GM18517 (cell line): Measurements from ENCODE around the gene TOM1.

Experiments
- ATAC-seq: cut with Tn5 transposase; IDR thresholded peaks from one replicate; pipeline ENCODE4 v1.9.1; 2021; ENCODE audit warnings: mild to moderate bottlenecking, moderate library complexity; ENCODE audit not compliant: unreplicated experiment

The TOM1 gene

DNA sequence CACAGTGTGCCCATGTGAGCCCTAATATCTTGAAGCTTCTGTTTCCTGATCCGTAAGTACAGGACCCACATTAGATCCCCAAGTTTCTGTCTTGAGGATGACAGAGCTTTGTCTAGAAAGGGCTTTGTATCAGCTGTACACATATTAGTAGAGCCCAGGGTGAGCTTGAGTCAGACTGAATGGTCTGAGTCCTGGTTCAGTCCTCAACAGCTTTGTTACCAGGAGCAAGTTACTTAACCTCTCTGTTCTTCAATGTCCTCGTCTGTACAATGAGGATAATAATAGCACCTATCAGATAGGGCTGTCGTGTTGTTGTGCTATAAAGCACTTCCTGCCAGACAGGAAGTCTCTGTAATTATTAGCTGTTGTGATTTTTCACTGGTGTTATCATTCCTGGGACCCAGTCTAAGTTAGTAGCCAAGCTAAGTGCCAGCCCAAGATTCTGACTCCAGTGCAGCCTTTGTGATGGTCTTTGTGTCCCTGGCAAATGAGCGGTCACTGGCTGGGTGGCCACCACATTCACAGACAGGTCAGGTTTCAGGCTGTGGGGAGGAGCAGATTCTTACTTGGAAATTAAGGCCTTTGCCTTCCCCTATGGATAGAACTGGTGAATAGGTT lies 6.8 kb downstream of the TOM1 start:
- no peak for ATAC-seq

DNA sequence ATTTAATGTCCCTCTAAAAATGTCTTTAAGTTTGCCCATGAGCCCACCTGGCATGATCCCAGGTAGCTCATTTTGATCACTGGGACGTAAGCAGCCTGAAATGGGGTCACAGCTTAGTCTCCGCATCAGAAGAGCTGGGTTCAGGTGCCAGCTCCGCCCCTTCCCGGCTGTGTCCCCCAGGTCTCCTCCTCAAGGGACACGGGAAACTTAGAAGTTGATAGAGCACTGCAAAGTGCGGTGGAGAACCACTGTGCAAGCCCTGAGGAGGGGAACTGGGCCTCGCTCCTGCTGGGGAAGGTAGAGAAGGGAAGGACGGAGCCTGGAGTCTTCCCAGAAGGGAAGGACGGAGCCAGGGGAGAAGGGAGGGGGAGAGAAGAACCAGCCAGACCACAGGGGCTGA lies 7.7 kb downstream of the TOM1 start:
- no peak for ATAC-seq

DNA sequence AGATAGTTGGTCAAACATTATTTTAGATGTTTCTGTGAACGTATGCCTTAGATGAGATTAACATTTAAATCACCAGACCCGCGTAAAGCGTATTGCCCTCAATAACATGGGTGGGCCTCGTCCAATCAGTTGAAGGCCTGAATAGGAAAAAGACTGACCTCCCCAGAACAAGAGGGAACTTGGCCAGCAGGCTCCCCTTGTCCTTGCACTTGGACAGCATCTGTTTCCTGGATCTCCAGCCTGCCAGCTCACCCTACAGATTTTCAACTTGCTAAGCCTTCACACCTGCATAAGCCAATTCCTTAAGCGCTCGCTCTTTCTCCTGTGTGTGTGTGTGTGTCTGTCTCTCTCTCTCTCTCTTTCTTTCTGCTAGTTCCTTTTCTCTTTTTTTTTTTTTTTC lies 8.2 kb downstream of the TOM1 start:
- ATAC-seq = no peak

DNA sequence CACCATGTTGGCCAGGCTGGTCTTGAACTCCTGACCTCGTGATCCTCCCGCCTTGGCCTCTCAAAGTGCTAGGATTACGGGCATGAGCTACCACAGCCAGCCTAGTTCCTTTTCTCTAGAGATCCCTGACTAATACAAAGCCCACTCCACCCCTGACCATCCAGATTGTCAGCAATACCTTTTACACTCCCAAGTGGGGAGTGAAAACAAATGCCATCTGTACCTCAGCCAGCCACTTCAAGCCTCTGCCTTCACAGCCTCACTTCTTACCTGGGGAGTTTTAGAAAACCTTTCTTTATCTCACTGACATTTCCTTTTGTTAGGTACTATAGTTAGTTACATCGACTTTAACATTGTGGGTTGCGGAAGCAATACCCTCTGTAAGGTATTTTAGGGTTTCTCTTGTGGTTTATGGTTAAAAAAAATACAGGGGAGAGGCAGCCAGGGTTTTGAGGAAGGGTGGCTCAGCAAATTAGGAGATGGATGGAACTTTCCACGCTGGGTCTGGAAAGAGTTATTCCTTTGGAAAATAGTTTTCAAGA lies 8.9 kb downstream of the TOM1 start:
- peak; percentile 60 for ATAC-seq

DNA sequence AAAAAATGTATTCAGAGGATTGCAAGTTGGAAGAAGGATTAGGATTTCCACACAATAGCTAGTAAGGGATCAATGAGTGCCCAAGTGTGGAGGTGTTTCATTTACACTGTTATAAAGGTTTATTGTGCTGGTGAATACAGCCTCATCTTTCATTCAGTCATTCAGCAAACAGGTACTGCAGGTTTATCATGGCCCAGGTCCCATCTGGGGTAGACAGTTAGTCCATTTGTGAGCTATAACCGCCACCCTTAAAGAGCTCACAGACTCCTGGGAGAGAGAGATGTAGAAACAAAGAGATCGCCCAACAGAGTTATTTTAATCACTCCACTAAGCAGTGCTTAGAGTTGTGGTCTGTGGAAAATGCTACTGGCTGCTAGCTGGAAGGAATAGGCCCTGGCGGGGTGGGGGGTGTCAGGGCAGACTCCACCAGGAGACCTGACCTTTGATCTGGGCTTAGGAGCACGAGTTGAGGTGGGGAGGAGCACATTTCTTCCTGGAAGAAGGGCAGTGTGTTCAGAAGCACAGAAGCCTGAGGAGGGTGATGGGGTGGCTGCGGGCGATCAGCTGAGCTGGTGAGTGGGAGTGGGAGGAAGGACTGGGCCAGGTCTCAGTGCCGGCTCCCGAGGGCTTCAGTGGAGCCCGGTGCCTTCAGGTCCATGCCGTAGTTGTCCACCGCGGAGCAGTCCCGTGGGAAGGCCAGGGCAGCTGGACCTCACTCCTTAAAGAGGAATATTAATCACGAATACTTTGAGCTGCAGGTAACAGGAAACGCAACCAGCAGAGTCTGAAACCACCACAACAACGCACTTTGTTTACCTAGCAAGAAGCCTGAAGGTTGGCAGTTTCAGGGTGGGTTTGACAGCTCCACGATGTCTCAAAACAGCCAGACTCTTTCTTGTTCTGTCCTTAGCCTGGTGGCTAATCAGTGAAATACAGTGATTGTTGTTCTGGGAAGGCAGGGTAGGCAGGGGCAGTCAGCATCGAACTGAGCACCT lies 11.2 kb downstream of the TOM1 start:
- no peak for ATAC-seq

DNA sequence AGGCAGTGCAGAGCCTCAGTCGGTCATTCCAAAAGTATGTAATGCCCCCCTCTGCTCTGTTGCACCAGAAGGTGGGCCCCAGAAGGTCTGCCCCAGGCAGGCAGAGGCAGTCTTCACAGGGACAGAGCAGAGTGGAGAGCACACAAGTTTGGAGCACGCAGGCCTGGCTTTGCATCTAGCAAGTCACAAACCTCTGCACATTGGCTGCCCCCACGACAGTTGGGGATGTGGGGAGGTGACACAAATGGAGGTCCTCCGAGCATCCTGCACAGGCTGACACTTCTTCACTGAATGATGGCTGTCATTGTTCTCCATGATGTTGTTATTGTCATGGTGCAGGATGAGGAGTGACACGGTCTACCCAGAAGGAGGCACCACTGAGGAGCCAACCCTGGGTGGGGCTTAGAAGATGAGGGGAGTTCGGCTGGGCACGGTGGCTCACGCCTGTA lies 11.9 kb downstream of the TOM1 start:
- ATAC-seq = no peak

DNA sequence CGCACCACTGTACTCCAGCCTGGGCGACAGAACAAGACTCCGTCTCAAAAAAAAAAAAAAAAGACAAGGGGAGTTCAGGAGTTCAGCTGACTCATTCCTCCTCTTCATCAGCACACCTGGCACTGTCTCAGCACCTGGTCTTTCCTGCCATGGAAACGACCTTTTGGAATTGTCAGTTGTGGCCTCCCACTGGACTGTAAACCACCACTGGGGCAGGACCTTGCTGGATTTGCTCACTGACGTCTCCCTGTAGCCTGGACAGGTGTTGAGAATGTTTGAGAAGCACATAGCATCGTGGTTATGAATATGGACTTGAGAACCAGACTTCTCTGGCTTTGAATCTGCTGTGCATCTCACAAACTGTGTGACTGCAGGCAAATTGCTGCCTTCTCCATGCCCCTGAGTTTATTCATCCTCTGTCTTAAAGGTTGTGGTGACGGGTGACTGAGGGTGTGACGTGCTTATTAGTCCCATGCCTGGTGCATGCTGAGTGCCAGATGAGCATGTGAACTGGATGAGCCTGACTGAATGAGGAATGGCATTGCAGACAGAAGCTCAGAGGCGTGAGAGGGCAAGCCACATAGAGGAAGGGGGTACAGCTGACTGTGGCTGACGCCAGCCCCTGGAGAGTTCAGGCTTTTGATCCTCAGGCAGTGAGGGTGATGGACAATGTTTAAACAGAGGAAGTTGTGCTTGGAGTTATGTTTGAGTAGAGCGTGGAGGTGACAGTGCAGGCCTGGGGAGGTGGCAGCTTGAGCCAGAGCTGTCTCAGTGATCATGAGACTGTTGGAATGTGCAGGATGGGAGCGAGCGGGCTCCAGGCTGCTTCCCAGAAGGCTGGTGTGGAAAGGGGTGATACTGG lies 12.7 kb downstream of the TOM1 start:
- ATAC-seq = no peak

DNA sequence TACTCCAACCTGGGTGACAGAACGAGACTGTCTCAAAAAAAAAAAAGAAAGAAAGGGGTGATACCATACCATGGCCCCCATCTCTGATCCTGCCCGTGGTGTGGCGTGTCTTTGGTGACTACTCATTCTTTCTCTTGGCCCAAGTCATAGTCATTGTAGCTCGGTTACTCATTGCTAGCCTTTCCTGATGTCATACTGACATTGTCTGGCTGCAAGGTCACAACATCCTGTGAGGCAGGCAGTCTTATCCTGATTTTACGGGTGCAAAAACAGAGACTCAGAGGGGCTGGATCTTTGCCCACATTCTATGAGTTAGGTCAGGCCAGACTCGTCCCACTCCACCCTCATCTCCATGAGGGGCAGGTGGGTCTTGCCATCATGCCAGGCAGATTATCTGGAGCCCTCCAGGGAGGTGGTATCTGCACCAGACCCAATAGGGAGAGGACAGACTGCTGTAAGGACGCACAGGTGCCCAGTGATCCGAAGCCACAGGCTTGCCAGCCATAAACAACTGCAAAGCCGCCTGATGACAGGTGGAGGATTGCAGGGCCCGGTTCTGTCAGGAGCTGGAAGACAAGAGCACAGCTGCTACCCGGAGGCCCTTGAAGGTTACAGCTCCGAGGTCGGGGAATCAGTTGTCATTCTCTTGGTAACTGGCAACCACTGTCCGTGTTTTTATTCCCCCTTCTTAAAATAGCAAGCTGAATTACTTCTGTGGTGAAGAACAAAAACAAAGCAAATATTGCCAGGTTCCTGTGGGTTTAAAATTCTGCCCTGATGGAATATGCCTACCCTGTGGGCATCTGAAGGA lies 13.8 kb downstream of the TOM1 start:
- ATAC-seq = no peak

DNA sequence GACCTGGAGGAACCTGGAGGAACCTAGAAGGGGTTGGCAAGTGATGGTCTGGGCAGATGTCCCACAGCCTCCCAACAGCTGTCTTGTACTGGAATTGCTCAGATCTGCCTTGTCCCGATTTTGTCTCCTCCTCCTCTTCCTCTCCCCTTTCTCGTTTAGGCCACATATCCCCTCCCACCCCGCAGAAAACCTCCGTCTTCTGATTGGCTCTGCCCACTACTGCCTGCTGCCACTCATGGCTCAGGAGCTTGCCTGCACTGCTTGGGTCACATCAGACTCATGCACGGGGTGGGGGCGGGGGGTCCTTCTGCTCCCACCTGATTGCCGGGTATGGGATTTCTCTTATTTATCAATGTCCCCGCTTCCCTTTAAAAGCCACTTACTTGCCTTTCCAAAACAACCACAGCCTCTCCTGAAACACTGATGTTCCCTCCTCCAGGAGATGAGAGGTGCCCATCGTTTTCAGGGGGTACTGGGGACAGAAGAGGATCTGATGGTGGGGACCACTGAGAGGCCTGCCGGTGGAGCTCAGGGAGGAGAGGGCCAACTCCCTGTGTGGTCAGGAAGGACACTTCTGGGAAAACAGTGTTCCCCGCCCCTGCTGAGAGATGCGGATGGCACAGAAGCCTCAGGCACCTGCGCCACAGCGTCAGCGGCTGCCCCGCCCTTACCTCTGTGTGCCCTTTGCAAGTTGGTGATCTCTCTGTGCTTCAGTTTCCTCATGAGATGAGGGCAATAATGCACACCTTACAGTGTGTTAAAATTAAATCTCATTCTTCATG lies 14.7 kb downstream of the TOM1 start:
- no peak for ATAC-seq

DNA sequence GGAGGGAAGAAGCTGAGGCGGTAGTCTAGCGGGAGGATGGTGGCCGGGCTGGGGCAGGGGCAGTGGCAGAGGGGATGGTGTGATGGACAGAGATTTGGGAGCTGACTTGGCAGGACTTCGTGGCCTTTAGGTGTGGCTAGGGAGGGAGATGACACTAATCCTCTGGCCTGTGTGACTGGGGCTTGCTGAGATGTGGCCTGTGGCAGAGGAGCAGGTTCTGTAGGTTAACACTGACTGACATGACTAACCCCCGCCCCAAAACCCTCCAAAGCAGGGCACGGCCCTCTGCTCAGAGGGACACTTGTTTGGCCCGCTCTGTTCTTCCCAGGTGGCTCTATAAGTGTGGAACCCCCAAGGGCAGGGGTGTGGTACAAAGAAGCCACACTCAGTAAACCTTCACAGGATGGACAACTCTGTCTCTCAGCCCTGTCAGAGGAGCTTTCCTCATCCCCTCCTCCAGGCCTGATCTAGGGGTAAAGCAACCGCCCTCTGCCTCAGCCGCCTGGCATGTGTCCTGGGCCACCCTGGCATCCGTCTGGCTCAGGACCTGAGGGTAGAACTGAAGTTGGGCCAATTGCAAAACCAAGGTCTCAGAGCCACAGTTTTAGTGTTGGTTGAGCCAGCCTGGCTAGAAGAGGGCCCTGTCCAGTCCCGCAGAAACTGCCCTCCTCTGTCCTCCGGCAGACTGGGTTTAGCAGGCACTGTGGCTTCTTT lies 15.6 kb downstream of the TOM1 start:
- no peak for ATAC-seq

DNA sequence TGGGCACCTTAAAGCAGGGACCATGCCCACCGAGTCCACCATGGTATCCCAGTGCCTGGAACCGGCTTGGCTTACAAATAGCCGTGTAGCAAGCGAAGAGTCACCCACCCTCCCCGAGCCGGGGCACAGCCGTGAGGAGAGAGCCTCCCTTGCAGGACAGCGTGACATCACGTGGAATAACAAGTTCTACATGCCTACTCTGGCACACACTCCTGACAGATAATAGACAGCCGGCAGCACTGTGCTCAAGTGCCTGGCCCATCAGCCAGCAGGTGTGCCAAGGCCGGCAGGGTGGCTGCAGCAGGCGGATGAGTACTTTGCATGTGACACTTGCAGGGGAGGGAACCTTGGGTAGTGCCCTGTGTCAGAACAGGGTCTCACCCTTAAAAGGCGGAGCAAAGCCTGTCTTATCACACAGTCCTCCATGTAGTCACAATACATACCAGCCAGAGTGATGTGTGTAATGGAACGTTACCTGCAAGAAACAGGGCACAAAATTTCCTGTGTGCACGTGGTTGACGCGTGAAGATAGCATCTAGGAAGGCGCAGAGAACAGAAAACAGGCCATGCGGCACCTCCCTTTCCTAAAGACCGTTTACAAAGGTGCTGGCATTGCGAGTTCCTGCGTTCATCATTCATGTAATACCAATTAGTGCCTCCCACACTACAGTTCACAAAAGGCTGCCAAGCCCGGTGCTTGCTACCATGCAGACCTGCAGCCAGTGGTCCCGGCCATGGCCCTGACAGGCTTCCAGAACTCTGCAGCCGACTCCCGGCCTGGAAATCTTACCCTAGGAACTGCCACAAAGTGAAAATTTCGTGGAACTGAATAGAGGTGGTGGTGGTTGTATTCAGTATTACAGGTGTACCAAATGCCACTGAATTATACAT lies 16.4 kb downstream of the TOM1 start:
- ATAC-seq = no peak

DNA sequence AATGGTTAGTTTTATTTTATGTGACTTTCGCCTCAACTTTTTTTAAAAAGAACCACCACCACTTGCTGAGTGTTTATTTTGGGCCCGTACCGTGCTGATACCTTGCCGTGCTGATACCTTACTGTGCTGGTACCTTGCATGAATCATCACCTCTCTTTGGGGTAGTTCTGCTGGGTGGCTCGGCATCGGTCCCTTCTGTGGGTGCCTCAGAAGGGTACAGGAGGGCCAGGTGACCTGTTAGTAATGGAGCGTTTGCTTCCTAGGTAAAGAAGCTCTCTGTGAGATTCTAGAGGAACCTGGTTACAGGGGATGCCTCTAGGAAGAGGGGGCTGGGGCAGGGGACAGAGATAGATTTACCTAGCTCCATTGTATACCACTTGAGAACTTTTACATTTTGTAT lies 17.1 kb downstream of the TOM1 start:
- ATAC-seq = no peak

DNA sequence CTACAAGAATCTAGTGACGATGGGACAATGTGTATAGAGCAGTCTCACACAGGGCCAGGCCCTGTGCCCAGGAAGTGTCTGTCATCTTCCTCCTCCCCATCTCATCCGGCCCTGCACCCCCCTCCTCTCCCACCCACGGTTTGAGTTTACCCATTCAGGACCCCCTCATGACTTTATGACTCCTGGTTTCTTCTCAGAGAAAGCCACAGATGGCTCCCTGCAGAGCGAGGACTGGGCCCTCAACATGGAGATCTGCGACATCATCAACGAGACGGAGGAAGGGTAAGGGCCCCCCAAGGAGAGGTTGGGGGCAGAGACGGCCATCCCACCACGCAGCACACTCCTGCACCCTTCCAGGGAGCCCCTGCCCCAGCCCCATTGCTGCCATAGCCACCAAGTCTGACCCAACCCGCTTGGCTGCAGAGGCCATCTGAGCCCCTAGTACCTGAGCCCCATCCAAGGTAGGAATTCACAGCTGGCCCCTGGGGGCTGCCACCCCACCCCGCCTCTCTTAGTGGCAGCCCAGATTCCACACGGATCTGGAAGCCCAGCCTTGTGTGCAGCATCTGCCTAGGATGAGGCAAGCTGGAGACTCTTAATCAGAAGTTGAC lies 18.1 kb downstream of the TOM1 start:
- ATAC-seq = no peak

DNA sequence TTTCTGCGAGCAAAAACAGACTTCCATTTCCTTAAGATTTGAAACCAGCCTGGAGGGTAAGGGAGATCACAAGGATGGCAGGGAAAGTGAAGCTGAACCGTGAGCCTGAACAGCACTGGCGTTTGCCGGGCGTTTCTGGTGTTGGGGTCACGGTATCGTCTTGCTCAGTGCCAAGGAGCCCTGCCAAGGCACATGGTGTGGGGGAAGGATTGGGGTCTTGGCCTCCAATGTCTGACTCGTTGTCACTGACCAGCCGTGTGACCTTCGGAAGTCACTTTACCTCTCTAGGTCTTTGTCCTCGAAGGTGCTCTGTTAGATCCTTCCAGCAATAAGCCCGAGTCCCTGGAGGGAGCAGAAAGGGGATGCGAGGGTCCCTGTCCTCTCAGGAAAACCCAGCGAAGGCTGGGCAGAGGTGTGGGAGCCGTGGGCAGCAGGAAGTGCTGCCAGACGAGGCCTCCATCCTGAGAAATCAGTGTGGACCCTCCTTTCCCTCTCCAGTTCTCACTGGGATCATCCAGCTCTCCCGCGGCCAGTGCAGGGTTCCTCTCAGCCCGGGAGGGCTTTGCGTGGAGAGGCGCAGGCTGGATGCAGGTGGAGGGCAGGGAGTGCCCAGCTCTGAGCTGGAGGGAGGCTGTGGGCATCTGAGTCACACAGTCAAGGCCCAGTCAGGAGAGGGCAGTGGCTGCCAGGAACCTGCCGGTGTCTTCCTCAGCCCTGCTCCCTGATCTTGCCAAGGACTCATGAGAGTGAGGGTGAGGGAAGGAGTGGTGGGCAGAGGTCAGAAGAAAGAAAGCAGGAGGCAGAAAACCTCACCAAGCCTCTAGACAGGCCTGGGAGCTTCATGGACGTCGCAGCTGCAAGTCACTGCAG lies 18.9 kb downstream of the TOM1 start:
- no peak for ATAC-seq

DNA sequence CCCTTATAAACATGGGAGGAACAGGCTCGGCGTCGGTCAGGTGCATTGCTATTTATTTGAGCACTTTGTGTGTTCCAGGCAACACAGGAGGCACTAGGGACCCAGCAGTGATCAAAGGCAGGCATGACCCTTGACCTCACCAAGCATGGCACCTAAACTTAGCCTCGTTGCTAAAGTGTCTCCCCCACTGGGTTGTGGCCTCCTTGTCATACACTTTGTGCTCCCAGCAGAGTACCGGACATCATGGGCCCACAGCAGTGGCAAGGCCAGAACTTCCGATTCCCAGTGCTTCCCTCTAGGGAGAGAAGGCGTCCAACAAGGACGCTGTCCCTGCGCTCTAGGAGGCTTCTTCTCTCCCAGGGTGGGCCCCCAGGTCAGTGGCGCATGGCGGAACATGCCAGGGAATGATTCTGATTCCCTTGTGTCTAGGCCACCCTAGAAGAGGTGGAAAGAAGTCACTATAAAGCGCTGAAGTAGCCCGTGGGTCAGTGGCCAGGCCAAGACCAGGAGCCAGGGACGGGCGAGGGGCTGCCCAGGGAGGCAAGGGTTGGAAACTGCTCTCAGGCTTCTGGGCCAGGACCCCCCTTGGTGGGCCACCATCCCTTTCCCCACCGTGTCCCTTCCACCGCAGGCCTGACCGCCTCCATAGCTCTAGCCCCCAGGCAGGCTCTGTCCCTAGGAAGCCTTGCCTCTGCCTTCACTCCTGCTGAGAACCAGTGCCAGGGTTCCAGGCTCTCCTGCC lies 19.7 kb downstream of the TOM1 start:
- ATAC-seq = no peak

DNA sequence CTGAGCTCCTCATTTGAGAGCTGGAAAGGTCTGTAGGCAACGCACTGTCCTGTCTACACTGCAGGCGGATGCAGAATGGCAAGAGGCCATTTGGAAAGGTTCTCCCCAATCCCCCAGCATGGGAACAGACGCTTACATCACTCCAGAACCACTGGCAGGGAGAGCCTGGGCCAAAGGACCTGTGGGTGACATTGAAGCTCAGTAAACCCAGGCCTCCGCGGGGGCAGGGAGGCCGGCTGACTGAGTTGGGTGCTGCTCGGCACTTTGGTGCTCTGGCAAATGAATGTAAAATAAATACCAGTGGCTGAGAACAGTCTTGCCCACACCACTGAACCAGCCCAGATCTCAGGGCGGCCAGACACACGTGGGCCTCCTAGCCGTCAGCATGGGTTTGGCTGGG lies 22.4 kb downstream of the TOM1 start:
- ATAC-seq = no peak
